K562 (cell line): Measurements from ENCODE around the gene LDB2.

Source experiments
- EP300 ChIP-seq: IDR thresholded peaks from 2 replicates; pipeline ENCODE4 v1.6.1; 2012; ENCODE audit warnings: low read length, improper control_type of control experiment
- LCOR ChIP-seq: sonication (generic); formaldehyde crosslinking; IDR thresholded peaks from 2 replicates; pipeline ENCODE4 v1.8.0; 2022; ENCODE audit warnings: mild to moderate bottlenecking, missing genetic modification reagents

GRCh38 chr4:16838226-16838875, 60.1 kb downstream of the LDB2 start:
- TF ChIP-seq EP300, result no peak
- no peak for TF ChIP-seq LCOR (CRISPR knock-in tag)
